Activated CD8-positive, alpha-beta memory T cell treated with anti-CD3 and anti-CD28 coated beads, Interleukin-2, amount 50 U/mL, for 48 hours (primary cell): Measurements from ENCODE around the gene RBM17.
"Not testable (repeated sequence)": the region's sequence is repeated elsewhere in the genome, so short reads cannot be mapped to it uniquely, and the experiment has no call there.

Experiments
- DNase-seq: peaks from one replicate; pipeline ENCODE4 v3.0.0-alpha.2; 2020

Gene RBM17

DNA sequence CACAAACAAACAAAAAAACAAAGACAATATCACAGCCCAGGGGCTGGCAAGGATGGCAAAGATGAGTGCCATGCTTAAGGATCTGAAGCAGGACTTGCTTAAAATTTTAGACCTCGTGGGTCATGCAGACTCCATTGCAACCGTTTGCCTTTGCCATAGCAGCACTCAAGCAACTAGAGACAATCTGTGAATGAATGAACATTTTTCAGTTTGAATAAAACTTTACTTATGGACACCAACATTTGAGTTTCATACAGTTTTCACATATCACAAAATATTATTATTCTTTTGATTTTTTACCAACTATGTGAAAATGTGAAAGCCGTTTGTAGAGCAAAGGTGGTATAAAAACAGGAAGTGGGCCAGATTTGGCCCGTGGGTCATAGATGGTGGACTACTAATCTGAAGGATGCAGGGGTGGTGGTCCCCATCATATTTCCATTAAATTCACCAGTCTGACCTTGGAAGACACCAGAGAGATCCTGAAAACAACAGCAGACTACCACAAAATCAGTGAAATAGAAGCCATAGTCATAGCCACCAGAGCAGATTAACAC, 8.3 kb upstream of the RBM17 start:
- peak; percentile 18 for DNase-seq

DNA sequence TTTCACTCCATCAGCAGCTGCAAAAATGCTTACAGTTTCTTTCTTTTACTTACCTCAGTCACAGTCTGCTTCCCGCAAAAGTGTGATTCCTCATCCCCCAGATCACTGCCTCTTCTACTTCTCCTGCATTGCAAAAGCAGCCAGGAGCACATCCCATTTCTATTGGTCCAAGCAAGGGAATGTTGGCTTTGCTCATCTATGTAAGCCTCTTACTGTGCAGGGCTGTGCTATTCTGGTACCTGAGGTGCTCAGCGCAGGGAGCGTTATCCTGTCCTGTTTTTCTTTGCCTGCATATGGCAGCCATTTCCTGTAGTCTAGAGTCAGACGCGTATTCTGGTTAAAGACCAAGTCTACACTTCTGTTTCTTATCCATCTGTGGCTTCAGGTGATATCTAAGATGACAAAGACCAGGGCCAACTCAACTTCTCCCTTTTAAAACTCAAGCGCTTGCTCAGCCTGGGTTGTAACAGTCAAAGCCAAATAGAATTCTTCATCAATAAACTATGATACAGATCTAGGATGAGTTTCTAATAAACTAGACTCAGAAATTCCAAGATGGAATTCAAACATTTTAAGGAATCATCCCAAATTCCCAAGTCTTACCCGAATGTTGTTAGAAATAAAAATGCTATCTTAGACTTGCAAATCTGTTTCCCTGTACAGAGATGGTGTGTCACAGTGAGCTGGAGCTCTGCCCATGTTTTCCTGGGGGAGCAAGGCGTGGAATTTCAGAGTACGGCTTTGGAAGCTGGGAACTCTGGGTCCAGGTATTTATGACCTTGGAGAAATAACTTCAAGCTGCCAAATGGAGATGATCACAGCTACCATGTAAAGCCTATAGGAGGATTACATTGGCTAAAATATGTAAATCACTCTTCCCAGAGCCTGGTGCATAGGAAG, 6.1 kb upstream of the RBM17 start:
- DNase-seq, result no peak

DNA sequence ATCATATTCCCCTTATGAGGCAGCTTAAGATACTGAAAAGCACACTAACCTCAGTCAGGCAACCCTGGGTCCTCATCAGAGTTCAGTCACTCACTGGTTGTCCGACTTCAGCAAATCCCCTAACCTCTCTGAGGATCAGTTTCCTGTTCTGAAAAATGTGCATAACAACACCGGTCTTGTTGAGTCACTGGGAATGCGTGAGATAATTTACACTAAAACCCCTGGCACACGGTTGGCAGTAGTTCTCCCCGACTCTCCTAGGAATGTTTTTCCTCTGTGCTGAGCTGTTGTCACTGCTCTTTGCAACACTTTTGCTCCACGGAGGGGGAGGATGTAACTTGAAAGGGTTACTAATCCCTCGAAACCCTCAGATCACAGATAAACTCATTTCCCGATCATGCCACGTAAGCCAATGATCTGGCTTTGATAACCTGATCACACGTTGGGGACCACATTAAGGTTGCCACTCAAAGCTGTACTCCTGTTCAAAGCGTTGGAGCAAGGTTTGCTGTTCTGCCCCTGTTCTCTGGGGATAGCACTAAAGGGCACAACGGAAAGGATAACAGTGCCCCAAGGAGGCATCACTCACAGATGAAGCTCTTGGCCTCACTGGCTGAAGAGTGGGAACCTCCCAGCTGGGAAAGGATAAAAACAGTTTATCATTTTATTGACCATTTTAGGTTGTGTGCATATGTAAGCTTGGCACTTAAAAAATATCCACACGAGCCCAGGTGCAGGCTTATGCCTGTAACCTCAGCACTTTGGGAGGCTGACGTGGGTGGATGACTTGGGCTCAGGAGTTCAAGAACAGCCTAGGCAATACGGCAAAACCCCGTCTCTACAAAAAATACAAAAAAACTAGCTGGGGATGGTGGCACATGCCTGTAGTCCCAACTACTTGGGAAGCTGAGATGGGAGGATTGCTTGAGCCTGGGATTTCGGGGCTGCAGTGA, 5.0 kb upstream of the RBM17 start:
- DNase-seq, result peak; percentile 78

DNA sequence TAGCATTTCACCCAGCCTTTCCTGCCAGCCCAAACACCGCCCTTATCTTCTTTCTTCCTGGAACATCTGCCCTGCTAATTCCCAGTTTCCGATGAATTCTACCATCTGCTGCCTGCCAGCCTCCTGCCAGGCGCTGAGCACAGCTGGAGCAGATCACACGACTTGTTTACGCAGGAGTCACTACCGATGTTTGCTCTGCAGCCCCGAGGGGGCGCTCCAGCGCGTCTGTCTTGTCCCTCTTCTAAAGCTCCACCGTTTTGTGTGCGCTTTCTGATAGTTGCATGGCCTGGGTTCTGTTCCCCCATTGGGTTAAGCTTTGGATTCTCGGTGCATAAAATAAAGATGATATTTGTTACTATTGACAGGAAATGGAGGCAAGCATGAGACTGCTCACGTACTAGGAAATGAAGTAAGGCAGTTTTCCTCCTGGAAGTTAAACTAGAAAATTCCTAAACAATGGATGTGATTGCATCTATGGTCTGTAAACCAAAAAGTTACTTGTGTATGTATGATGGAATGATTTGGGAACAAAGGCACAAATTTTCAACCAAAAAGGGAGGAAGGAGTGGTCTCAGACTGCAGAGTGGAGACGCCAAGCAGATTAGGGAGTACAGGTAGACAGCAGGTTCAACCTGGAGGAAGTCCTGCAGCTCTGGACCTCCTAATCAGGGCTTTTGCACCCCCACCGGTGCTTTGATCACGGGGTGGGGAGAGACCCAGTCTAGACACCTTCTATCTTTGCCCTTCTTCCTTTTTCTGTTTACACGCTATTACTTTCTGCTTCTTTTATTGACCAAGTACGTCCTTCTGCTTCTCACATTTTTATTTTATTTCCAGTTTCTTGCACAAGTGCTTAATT, 2.2 kb upstream of the RBM17 start:
- DNase-seq, result peak; percentile 91

DNA sequence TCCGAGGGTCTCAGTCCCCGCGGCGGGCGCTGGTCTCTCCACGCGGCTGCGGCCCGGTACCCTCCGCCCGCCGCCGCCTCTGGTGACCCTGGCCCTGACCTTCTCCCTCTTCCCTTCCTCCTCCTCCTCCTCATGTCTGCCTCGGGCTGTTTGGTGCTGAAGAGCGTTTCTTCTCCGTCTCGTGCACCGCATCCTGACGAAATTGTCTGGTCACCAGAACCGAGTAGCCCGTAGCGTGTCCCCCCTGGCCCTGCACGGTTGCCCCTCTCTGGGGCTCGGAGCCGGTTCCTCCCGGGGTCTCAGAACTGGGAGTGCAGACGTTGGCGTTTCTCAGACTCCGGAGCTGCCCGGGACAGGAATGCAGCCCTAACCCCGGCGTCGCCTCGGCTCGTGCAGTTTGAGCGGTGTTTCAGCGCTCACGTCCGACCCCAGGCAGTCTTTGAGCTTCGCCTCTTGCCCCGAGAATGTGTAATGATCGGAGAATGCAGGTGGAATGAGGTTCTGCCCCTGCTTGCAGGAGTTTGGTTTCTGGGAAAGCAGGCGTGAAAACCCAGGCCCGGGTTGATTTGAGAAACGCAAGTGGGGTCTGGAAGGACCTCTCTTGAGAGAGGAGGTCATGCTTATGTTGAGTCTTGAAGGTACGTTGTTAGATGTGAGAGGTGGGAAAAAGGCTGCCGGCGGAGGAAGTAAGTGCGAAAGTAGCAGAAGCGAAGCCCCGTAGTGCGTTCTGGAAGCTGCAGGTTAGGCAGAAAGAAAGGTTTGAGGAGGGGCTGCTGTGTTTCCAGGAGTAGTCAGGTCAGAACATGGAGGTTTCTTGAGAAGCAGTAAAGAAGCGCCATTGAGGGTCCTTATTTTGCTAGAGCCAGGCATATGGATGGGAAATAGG, 743 bp downstream of the RBM17 start:
- no peak for DNase-seq

DNA sequence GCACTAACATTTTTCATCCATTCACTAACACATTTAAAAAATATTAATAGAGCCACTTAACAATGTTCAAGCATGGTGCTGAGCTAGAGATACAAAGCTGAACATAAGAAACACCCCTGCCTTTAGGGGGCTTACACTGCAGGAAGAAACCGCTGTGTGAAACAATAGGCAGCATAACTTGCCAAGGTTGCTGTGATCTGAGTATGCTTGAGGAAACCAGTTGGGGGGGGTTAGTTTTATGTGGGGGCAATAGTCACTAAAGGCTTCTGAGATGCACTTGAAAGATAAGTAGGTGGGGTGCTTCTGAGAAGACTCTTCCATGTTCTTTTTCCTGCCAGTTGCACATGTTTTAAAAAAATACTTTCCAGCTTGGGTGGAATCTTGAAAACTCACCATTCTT, 2.8 kb downstream of the RBM17 start:
- no peak for DNase-seq

DNA sequence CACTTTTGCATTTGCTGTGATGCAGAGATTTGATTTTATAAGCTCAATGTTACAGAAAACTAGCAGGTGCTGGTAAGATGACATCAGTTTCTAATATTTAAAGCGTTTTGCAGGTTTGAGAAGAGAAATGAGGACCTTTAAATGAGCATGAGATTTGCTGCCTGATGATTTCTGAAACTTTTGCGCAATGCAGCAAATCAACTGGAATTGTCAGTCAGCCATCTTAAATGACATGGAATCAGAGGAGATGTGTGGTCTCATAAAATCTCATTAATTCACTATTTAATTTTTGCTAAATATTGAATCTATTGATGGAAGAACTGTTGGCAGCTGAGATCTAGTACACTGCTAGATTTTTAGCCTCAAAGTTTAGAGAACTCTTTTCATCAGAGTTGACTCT, 3.9 kb downstream of the RBM17 start:
- no peak for DNase-seq

DNA sequence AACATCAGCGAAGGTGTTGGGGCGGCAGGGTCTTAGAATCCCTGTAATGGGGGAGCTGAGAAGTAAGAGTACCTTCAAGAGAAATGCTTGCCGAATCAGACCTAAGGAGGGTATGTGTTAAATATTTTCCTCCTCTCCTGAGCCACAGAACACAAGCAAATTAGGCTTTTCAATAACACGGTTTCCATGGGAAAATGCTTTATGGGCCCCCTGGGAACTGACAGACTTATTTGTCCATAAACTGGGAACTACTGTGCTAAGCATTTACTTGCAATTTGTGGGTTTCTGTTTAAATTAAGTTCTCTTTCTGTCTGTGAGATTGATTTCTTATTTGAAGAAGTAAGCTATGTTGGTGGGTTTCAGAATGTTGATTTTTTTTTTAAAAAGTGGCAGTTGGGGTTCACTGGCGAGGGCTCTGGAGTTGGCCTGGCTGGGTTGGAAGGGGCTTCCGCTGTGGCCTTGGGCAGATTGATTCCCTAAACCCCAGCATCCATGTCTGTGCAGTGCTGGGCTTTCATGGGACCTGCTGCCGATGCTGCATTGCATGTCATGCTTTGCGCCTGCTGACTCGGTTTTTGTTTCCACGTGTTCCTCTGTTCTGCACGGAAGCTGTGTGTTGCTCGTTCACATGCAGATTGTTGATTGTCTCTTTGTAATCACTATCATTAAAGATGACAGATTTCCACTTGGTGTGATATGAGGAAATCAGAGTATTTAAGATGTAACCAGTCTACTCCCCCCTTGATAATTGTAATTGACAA, 7.2 kb downstream of the RBM17 start:
- no peak for DNase-seq

DNA sequence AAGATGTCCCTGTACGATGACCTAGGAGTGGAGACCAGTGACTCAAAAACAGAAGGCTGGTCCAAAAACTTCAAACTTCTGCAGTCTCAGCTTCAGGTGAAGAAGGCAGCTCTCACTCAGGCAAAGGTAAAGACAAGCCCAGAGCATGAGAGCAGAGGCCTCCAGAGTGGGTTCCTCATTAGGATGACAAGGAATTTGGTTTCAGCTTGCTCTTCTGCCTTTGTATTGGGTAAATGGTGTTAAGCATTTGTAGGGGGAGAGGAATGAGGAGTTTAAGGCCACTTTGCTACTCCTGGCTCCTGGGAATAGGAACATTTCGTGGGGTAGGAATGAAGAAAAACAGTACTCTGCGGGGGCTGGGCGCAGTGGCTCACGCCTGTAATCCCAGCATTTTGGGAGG, 8.2 kb downstream of the RBM17 start:
- DNase-seq, result no peak

DNA sequence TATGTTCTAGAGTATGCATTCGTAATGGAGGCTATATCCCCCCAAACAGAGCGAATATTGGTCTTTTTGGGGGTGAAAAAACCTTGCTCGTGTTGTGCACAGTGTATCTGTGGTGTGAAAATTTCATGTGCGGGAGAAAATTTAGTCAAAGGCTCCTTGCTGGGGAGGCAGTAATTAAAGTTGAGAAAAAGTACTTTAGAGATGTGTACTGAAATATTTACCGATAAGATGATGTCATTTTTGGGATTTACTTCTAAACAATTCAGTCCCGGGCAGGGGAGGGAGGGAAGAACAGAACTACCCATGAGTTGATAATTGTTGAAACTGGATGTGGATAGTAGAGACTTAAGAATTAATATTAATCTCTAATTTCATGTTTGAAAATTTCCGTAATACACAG, 9.3 kb downstream of the RBM17 start:
- no peak for DNase-seq

DNA sequence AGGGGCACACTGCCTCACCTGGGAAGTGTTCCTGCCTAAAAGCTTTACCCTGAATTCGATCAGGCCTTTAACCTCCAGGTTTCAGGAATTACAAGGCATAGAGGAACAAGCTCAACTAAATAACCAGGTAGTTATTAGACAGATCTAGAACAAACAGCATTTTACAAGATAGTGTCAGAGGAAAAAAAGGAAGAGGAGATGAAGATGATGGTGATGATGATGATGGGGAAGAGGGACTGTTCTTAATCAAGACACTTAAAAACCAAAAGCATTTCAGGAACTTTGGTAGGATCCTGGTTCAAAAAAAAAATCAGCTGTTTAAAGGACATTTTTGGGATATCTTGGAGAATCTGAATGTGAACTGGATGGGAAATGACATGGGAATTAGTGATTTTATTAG, 11.5 kb downstream of the RBM17 start:
- no peak for DNase-seq

DNA sequence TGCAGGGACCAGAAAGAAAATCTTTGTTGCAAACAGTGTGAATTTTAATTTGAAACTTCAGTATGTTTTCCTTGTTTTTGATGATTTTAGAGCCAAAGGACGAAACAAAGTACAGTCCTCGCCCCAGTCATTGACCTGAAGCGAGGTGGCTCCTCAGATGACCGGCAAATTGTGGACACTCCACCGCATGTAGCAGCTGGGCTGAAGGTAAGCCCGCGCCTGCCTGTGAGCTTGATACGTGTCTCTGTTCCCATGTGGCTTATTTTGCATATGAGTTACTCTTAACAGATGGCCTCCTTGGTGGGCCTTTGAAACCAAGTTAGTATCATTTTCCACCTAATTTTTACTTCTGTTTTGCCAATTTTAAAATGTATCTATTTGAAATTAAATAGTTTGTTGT, 12.3 kb downstream of the RBM17 start:
- DNase-seq, result no peak

DNA sequence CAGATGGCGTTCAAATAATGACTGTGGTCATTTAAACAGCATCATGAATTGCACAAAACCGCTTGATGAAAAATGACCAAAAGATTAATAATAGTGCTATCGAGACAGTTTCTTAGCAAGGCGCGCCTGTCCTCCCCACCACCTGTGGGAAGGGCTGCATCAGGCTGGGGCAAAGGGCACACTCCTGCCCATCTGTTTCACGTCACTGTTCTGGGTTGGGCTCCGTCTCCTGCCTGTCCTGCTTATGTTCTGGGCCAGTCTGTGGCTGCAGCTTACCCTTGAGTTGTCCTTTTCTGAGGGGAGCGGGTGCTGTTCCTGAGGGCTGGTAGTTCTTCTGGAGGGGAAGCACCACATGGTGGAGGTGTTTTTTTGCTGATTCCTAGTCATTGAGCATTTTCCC, 13.3 kb downstream of the RBM17 start:
- no peak for DNase-seq

DNA sequence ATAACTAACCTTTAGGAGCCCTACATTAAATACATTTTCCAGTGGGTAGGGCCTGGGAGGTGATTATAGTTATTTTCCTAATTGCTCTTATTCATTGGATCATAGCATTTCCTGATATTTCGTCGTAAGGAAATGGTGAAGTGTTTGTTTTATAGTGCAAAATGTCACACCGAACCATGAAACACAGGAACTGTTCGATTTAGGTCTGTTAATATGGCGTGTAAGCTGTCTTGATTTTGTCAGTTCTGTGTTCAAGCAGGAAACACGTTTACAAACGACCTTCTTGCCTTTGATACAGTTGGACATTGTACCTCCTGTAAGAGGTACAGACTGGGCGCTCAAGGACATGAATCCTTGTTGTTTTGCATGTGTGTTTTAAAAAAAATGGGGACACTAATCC, 14.8 kb downstream of the RBM17 start:
- DNase-seq, result no peak

DNA sequence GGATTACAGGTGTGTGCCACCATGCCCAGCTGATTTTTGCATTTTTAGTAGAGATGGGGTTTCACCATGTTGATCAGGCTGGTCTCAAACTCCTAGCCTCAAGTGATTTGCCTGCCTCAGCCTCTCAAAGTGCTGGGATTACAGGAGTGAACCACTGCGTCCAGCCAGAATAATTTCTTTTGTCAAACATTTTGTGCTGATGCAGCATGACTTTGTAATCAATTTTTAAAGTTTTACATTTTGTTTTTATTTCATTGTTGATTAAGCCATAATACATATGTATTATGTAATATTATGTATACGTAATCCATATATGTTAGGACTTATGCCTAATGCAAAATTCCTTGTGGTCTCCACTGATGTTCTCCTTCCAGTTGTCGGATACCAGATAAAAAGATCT, 18.8 kb downstream of the RBM17 start:
- DNase-seq, result not testable (repeated sequence)

DNA sequence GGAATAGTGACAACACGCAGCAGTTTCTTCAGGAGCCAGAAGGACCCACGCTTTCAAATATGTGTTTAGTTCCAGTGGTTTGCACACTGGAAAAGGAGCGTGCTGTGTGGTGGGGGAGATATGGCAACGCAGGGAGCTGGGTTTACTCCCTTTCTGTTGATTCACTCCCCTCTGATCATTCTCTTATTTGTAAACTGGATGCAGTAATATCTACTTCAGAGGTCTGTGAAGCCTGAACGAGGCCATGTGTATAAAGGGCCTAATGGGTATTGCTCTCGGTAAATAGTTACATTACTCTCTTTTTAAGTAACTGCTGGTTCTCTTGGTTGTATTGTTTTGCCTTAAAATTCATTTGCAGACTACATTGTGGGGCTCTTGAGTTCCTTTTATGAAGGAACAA, 19.2 kb downstream of the RBM17 start:
- no peak for DNase-seq

DNA sequence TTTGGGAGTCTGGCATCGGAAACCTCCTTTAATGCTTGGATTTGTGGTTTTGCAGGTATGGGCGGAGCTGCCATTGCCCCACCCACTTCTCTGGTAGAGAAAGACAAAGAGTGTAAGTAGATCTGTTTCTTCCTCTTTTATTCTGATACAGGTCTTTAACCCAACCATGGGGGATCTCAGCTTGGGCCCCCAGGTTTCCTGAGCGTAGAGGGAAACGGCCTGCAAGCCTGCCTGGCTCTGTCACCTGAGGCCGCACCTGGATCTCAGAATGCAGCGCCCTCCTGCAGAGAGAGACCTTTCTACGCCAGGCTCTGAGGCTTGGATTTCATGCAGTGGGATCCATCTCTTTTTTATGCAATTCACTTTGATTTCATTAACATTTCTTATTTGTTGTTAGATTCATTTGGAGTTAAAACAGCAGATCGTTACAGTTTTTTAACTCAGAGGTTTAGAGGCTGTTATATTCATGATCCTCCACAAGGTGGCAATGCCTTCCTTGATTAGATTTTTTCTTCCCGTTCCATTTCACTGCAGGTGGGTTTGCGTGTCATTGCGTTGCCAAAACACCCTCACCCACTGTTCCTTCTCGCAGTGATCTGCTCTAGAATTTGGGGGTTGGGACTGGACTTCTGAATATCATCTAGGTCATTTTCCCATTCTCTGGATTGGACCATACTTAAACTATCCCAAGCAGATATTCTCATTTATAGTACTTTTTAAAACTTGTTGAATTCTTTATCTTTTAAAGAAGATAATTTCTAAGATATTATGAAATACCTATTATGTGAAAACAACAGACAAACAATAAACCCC, 20.0 kb downstream of the RBM17 start:
- no peak for DNase-seq

DNA sequence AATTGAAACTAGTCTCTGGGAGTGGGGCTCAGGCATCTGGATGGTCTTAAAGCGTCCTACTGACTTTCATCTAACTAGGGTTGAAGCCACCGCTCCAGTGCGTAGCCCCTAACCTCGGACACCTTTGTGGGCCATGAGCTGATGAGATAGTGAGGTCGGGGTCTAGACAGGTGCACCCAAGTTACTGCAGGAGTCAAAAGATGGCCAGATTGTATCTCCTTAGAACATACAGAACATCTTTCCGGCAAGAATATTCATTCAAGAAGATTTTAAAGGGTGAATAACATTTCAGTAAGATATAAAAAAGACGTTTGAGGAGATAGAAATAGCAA, 20.6 kb downstream of the RBM17 start:
- DNase-seq, result no peak

DNA sequence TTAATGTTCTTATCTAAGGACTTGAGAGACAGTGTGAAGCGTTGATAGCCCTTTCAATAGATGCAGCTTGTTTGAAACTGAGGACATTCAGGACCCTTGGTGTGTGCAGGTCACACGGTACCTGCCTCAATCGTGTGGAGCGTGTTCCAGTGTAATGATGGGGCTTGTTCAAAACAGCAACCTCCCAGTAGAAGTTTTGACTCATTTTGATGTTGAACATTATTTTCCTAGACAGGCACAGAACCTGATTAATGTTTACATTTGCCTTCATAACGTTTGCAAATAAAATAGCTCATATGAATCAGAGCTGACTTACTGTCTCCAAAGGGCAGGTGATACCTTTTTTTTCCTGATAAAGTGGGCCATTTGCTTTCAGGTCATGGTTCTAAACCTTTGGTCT, 21.3 kb downstream of the RBM17 start:
- DNase-seq, result no peak

DNA sequence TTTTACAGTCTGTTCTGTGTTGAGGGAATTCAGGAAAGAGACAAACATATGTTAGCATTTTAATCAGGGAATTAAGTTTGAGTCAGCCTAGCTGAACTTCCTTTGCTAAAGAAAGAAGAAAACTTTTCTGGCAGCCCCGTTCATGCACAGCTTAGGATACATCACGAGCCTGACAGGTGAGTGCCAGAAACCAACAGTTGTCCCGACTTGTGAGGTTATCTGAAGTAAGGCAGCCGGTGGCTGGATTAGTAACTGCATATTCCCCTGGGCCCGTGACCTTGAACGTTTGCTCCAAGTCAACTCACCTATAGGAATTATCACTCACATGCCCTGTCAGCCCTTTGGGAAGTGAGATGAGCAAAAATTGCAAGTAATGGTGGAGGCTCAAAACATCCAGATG, 24.1 kb downstream of the RBM17 start:
- DNase-seq, result no peak
